Pulmonary artery endothelial cell (primary cell): ENCODE data around the gene HCCS. TPM values are rescaled to one million over a fixed set of nuclear protein-coding genes. Genes with fewer than 3 reads are reported as not detected.

Experiments
- total RNA-seq: library from RNA; depleted of rRNA; stranded (reverse); fragments of >200 nt; gene quantifications from 2 replicates; pipeline ENCODE4 v1.2.3, GENCODE V29; 2014

HCCS gene
- total RNA-seq, 1 donor from 2014 or later, result 38.9 TPM

Other genes with a start within 250 kb of the HCCS start
- gene AMELX, start 182.1 kb downstream of the HCCS start, total RNA-seq, result not detected in 2 replicates